Sigmoid colon (tissue), 4 donors: Measurements from ENCODE around the gene TRIM59.

Experiments used
- POLR2AphosphoS5 ChIP-seq, 4 donors: sonication (generic); formaldehyde crosslinking; IDR thresholded peaks; one replicate each; pipeline ENCODE4 v1.6.1; 2017; ENCODE audit warnings: antibody characterized with exemption in 4 of 4
- TF ChIP-seq, protein P1 (sequence below), 4 experiments: fragments of 450-650 bp in 3 of 4; fragments of 200-600 bp in 1 of 4; IDR thresholded peaks; one replicate each; pipeline ENCODE4 v1.5.1; 2016 to 2019; ENCODE audit warnings: antibody characterized with exemption in 4 of 4, mild to moderate bottlenecking in 3 of 4, moderate library complexity in 2 of 4

DNA sequence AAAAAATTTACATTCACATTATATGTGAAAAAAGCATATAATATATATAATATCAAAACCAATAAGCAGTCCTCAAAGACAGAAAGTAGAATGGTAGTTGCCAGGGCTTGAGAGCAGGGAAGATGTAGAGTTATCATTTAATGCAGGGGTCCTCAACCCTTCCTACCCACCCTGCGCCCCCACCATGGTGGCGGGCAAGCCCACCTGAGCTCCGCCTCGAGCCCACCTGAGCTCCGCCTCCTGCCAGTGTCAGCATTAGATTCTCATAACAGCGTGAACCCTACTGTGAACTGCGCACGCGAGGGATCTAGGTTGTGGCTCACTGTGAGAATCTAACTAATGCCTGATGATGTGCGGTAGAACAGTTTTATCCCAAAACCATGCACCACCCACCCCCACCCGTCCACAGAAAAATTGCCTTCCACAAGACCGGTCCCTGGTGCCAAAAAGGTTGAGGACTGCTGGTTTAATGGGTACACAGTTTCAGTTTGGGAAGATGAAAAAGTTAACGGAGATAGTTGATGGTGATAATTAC, 3.0 kb downstream of the TRIM59 start:
- TF ChIP-seq, protein P1, sequence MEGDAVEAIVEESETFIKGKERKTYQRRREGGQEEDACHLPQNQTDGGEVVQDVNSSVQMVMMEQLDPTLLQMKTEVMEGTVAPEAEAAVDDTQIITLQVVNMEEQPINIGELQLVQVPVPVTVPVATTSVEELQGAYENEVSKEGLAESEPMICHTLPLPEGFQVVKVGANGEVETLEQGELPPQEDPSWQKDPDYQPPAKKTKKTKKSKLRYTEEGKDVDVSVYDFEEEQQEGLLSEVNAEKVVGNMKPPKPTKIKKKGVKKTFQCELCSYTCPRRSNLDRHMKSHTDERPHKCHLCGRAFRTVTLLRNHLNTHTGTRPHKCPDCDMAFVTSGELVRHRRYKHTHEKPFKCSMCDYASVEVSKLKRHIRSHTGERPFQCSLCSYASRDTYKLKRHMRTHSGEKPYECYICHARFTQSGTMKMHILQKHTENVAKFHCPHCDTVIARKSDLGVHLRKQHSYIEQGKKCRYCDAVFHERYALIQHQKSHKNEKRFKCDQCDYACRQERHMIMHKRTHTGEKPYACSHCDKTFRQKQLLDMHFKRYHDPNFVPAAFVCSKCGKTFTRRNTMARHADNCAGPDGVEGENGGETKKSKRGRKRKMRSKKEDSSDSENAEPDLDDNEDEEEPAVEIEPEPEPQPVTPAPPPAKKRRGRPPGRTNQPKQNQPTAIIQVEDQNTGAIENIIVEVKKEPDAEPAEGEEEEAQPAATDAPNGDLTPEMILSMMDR (IDR thresholded peaks at IDR 0.05) = no peak
- TF ChIP-seq POLR2AphosphoS5 (IDR thresholded peaks at IDR 0.05) = no peak
